HK-2 (cell line): ENCODE measurements around the gene PBX2.

Experiments
- DNase-seq: peaks from one replicate; pipeline ENCODE4 v3.0.0-alpha.2; 2018; ENCODE audit not compliant: unreplicated experiment

PBX2 gene

GRCh38 chr6:32173051-32173727, 16.8 kb downstream of the PBX2 start:
- no peak for DNase-seq

- no peak for DNase-seq
Measured at GRCh38 chr6:32171234-32171633, 18.8 kb downstream of the PBX2 start.

- DNase-seq, result no peak
Measured at GRCh38 chr6:32170294-32170693, 19.7 kb downstream of the PBX2 start.

GRCh38 chr6:32168807-32169591, 21.0 kb downstream of the PBX2 start:
- DNase-seq, result no peak

GRCh38 chr6:32168350-32168749, 21.7 kb downstream of the PBX2 start:
- DNase-seq, result no peak

GRCh38 chr6:32167761-32168262, 22.2 kb downstream of the PBX2 start:
- DNase-seq, result no peak

- DNase-seq, result no peak
Measured at GRCh38 chr6:32167154-32167760, 22.7 kb downstream of the PBX2 start.

- DNase-seq, result no peak
Measured at GRCh38 chr6:32166411-32167061, 23.5 kb downstream of the PBX2 start.

GRCh38 chr6:32164295-32164694, 25.7 kb downstream of the PBX2 start, which contains the start of gene EGFL8:
TSS of gene EGFL8 (plus strand) at chr6:32164595. CDS start at chr6:32166166, 1,571 bp downstream.
- no peak for DNase-seq

GRCh38 chr6:32163559-32164258, 26.3 kb downstream of the PBX2 start:
- DNase-seq, result no peak

GRCh38 chr6:32158052-32158451, 31.9 kb downstream of the PBX2 start:
- DNase-seq, result no peak

GRCh38 chr6:32156891-32157290, 33.1 kb downstream of the PBX2 start:
- DNase-seq, result no peak

GRCh38 chr6:32154514-32155161, 35.4 kb downstream of the PBX2 start:
- DNase-seq, result peak; percentile 63

GRCh38 chr6:32153564-32154513, 36.2 kb downstream of the PBX2 start, which contains the start of gene PPT2:
TSS of gene PPT2 (plus strand) at chr6:32154141. CDS start at chr6:32154595, 454 bp downstream.
- DNase-seq, result peak; percentile 81

- no peak for DNase-seq
Measured at GRCh38 chr6:32152769-32153563, 37.0 kb downstream of the PBX2 start.

- no peak for DNase-seq
Measured at GRCh38 chr6:32151863-32152768, 37.9 kb downstream of the PBX2 start, which contains the start of gene PRRT1. TSS of gene PRRT1 (minus strand) at chr6:32151939. CDS start at chr6:32151827, 112 bp downstream.

GRCh38 chr6:32151181-32151862, 38.7 kb downstream of the PBX2 start:
- no peak for DNase-seq
